NB4 (cell line): ENCODE measurements around the gene APOL3.
"Not testable (repeated sequence)": the region's sequence is repeated elsewhere in the genome, so short reads cannot be mapped to it uniquely, and the experiment has no call there.

Experiments used
- DNase-seq: peaks from one replicate; pipeline ENCODE4 v3.0.0; 2010; ENCODE audit warnings: low read depth
- H3K4me3 ChIP-seq: one replicate; pipeline ENCODE4 v1.5.1; 2011; ENCODE audit warnings: mild to moderate bottlenecking, low read depth, low read length, moderate library complexity
- MYC ChIP-seq: IDR thresholded peaks from 2 replicates; pipeline ENCODE4 v1.6.1; 2011; ENCODE audit warnings: low read depth, low read length
- POLR2A ChIP-seq: IDR thresholded peaks from 2 replicates; pipeline ENCODE4 v1.6.1; 2011; ENCODE audit warnings: mild to moderate bottlenecking; ENCODE audit not compliant: insufficient read length; ENCODE audit errors: extremely low read depth
- TF ChIP-seq, protein P1 (sequence below): IDR thresholded peaks from 2 replicates; pipeline ENCODE4 v1.6.1; 2011; ENCODE audit warnings: low read depth, low read length
- TF ChIP-seq, protein P2 (sequence below): IDR thresholded peaks from one replicate; pipeline ENCODE4 v1.5.1; 2012; ENCODE audit warnings: low read depth, low read length

Gene APOL3

GRCh38 chr22:36104988-36105387 is 55.6 kb downstream of the APOL3 start:
- no peak for DNase-seq
- no peak overlapping the region for H3K4me3 ChIP-seq
- TF ChIP-seq, protein P1, sequence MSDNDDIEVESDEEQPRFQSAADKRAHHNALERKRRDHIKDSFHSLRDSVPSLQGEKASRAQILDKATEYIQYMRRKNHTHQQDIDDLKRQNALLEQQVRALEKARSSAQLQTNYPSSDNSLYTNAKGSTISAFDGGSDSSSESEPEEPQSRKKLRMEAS = no peak
- TF ChIP-seq, protein P2, sequence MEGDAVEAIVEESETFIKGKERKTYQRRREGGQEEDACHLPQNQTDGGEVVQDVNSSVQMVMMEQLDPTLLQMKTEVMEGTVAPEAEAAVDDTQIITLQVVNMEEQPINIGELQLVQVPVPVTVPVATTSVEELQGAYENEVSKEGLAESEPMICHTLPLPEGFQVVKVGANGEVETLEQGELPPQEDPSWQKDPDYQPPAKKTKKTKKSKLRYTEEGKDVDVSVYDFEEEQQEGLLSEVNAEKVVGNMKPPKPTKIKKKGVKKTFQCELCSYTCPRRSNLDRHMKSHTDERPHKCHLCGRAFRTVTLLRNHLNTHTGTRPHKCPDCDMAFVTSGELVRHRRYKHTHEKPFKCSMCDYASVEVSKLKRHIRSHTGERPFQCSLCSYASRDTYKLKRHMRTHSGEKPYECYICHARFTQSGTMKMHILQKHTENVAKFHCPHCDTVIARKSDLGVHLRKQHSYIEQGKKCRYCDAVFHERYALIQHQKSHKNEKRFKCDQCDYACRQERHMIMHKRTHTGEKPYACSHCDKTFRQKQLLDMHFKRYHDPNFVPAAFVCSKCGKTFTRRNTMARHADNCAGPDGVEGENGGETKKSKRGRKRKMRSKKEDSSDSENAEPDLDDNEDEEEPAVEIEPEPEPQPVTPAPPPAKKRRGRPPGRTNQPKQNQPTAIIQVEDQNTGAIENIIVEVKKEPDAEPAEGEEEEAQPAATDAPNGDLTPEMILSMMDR = no peak
- TF ChIP-seq POLR2A (no peak), MYC (no peak)

- no peak overlapping the region for H3K4me3 ChIP-seq
- TF ChIP-seq MYC (no peak), POLR2A (no peak)
- DNase-seq = no peak
Measured at GRCh38 chr22:36104435-36104834, 56.1 kb downstream of the APOL3 start.

DNA sequence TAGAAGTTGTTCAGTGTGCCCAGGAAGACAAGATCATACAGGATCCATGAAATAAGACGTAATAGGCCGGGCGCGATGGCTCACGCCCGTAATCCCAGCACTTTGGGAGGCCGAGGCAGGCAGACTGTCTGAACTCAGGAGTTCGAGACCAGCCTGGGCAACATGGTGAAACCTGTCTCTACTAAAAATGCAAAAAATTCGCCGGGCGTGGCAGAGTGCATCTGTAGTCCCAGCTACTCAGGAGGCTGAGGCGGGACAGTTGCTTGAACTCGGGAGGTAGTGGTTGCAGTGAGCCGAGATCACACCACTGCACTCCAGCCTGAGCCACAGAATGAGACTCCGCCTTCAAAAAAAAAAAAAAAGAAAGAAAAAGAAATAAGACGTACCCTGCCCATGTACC is 56.7 kb downstream of the APOL3 start:
- TF ChIP-seq, protein P2 = no peak
- TF ChIP-seq, protein P1 = no peak
- TF ChIP-seq MYC = no peak
- no peak for TF ChIP-seq POLR2A
- H3K4me3 ChIP-seq = no peak overlapping the region
- no peak for DNase-seq

GRCh38 chr22:36102995-36103394 is 57.6 kb downstream of the APOL3 start:
- TF ChIP-seq MYC (no peak), POLR2A (no peak)
- TF ChIP-seq, protein P1 = no peak
- TF ChIP-seq, protein P2 = no peak
- H3K4me3 ChIP-seq = no peak overlapping the region
- DNase-seq = no peak

GRCh38 chr22:36101756-36102155 is 58.8 kb downstream of the APOL3 start:
- TF ChIP-seq, protein P2 = no peak
- TF ChIP-seq POLR2A (no peak), MYC (no peak)
- TF ChIP-seq, protein P1 = no peak
- H3K4me3 ChIP-seq = no peak overlapping the region
- no peak for DNase-seq

DNA sequence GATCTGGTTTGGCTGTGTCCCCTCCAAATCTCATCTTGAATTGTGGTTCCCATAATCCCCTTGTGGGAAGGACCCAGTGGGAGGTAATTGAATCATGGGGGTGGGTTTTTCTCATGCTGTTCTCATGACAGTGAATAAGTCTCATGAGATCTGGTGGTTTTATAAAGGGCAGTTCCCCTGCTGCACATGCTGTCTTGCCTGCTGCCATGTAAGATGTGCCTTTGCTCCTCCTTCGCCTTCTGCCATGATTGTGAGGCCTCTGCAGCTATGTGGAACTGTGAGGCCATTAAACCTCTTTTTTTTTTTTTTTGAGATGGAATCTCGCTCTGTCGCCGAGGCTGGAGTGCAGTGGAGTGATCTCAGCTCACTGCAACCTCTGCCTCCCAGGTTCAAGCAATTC is 59.6 kb downstream of the APOL3 start:
- DNase-seq, H3K4me3 ChIP-seq: not testable (repeated sequence)

DNA sequence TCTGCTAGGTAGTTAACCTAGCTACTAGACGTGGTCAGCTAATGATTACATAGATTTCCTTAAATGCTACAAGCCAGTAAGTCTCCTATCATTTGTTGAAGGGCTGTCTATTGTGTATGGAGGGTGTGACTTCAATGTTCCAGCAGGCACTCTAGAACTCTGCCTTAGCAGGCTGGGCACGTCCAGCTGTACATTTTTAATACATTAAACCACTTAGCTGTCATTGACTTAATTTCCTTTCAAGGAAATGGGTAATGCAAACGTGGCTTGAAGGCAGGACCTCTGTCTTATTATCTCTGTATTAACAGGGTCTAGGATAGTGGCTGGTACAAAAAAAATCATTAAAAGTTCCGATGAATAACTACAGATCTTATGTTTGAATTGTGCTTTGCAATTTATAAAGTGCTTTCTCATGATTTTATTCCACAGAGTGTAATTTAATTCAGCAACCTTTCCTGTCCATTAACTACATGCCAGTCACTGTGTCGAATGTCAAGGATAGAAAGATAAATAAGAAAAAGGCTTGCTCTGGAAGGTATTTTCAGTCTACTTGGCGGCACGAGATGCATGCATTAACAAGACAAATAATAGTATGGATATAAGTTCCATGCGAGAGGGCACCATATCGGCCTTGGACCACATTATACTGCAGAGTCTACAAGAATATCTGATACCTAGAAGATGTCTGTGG is 60.3 kb downstream of the APOL3 start:
- no peak for DNase-seq
- no peak overlapping the region for H3K4me3 ChIP-seq
- TF ChIP-seq, protein P2 = no peak
- TF ChIP-seq POLR2A = no peak
- TF ChIP-seq MYC = no peak

- not testable (repeated sequence) for H3K4me3 ChIP-seq, DNase-seq
Measured at GRCh38 chr22:36099561-36099960, 61.0 kb downstream of the APOL3 start.
